ENCODE data around the gene CCT5. TPM values are rescaled to one million over a fixed set of nuclear protein-coding genes. Genes with fewer than 3 reads are reported as not detected.

The CCT5 gene
- total RNA-seq, 2 experiments from 2014 or later: 224 to 241 TPM

DNA sequence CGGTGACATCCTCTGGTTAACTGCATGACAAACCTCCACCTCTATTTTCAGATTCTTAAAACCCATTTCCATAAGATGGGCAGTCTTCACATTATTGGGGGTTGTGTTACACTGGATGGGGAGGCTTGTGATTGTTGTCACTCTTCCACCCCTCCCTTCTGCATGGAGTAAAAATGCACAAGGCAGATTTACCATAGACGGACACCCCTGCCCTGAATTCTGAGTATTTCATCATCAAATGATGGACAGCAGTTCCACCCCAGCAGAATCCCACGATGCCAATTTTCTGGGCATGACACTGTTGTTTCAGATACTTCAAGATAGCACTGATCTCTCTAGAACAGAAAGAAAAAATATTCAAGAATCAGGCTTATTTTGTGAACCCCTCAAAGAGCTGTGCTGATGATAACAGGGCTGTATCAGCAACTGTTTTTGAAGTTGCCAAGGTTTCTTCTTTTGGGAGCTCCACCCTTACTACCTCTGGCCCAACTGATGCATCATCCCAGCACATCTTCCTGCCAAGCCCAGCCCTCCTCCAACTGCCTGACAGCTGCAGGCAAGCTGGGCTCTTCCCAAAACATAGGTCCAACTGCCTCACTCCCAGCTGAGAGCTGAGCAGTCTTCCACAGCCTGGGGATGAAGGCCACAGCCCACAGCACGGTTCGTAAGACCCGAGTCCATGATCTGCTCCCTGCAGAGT, 36.2 kb downstream of the CCT5 start:
- peaks cover 13% of the 10 kb centered on the region for H3K4me1 Mint-ChIP-seq
- H3K27me3 Mint-ChIP-seq: no peaks in the 10 kb centered on the region
- POLR2A ChIA-PET: no interaction called here
- H3K27ac Mint-ChIP-seq: no peak overlapping the region
- H3K4me3 Mint-ChIP-seq: no peak overlapping the region
- no peaks in the 10 kb centered on the region for H3K9me3 Mint-ChIP-seq
- CTCF ChIA-PET: no interaction called here
- H3K36me3 Mint-ChIP-seq (ENCODE audit: low read depth): no peaks in the 10 kb centered on the region
- DNase-seq: no peak

DNA sequence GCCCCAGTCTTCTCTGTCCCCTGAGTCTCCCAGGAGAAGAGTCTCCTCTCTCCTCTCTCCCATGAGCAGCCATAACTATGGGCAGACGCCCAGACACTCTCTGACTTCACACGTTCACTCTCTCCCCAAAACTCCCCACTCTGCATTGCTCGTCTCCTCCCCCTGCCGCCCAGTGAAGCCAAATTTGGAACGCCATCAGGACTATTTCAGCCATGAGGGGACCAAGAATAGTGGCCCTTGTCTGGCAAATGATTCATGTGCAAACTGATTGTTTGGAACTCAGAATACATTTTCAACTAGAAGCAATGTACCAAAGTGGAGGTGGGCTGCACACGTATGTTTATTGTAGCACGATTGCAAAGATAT, 36.8 kb downstream of the CCT5 start:
- no peak overlapping the region for H3K27ac Mint-ChIP-seq
- H3K27me3 Mint-ChIP-seq: no peaks in the 10 kb centered on the region
- no peaks in the 10 kb centered on the region for H3K9me3 Mint-ChIP-seq
- ChIA-PET CTCF (no interaction called here), POLR2A (no interaction called here)
- no peak overlapping the region for H3K4me3 Mint-ChIP-seq
- H3K4me1 Mint-ChIP-seq: peaks cover 13% of the 10 kb centered on the region
- no peak for DNase-seq
- no peaks in the 10 kb centered on the region for H3K36me3 Mint-ChIP-seq (ENCODE audit: low read depth)

DNA sequence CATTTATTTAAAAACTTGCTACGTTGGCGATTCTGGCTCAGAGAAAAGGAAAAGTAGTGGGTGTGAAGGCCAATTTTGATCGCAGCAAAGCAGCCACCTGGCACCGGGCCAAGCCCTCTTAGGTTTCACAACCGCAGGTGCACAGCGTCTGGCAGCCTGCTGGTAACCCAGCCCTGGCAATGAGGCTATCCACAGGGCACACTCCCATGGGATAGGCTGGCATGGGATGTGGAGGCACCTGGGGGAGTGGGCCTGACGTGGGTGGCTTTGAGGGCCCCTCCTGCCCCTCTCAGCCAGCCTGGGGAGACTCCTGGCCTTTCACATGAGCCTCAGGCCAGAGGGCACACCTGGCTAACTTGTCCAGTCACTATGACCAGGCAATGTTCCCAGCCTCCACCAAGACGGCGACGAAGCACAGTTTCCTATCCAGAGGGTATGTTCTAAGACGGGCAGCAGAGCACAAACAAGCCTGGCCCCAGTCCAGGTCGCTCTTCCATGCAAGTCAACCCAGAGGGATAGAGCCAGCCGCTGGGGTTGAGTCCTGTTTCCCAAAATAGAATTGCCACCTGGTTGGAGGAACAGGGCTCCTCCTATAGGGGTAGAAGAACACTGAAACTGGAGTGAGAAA, 38.6 kb downstream of the CCT5 start:
- DNase-seq: peak; percentile 35
- H3K4me3 Mint-ChIP-seq: no peak overlapping the region
- no peak overlapping the region for H3K27ac Mint-ChIP-seq
- H3K36me3 Mint-ChIP-seq (ENCODE audit: low read depth): no peaks in the 10 kb centered on the region
- peaks cover 12% of the 10 kb centered on the region for H3K4me1 Mint-ChIP-seq
- ChIA-PET POLR2A (no interaction called here), CTCF (no interaction called here)
- peaks cover 5% of the 10 kb centered on the region for H3K27me3 Mint-ChIP-seq
- no peaks in the 10 kb centered on the region for H3K9me3 Mint-ChIP-seq

DNA sequence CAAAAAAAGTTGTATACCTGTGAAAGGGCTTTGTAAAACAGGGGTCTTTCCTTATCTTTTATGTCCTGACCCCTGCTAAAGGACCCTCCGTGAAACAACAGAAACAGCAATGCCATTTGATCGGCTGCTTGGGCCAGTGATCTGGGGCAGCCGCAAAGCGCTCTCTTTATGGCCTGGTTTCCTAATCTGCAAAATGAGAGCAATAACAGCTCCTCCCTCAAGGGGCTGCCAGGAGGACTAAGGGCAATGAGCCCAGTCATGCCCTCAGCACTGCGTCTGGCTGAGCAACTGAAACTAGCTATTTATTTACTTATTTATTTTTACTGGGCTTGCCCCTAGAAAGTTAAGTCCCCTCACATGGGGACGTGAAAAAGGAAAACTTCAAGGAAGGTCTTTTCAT, 39.3 kb downstream of the CCT5 start:
- Mint-ChIP-seq H3K27ac (no peak overlapping the region), H3K36me3 (ENCODE audit: low read depth) (no peaks in the 10 kb centered on the region), H3K4me3 (no peak overlapping the region), H3K9me3 (no peaks in the 10 kb centered on the region), H3K4me1 (peaks cover 7% of the 10 kb centered on the region), H3K27me3 (peaks cover 8% of the 10 kb centered on the region)
- no peak for DNase-seq
- CTCF ChIA-PET: no interaction called here
- POLR2A ChIA-PET: no interaction called here

DNA sequence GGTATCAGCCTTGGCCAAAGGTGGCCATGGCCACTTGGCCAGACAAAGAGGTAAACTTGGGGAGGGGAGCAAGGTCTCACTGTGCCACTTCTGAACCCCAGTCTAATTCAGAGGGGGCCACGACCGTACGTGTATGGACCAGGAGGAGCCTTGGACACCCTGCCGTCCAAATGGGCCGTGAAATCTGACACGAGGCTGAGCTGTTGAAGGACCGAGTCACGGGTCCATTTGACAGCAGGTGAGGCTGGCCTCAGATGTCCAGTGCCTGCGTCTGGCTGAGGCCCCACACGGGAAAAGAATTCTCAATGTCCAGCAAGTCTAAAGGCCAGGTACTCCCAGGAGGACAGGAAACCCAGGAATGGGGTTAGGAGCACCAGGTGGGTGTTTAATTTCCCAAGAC, 39.9 kb downstream of the CCT5 start:
- Mint-ChIP-seq H3K27me3 (peaks cover 11% of the 10 kb centered on the region), H3K9me3 (no peaks in the 10 kb centered on the region), H3K4me1 (peaks cover 5% of the 10 kb centered on the region), H3K36me3 (ENCODE audit: low read depth) (no peaks in the 10 kb centered on the region), H3K4me3 (no peak overlapping the region), H3K27ac (no peak overlapping the region)
- DNase-seq: no peak
- POLR2A ChIA-PET: no interaction called here
- CTCF ChIA-PET: no interaction called here

DNA sequence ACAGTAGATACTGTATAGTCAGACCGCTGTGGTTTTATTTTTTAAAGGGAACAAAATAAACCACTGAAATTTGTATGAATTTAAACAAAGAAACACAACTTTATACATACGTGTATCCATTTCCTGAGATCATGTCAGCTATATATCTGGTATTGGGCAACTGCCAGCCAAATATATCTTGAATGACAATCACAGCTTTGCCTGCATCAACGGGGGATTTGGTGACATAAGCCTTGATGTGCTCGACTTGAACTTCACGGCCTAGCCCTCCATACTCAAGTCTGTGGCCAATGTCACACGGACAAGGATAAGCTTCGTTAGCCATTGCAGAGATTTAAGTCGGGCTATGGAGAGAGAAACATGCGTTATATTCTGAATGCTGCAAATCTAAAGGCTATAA, 40.4 kb downstream of the CCT5 start:
- ChIA-PET CTCF (no interaction called here), POLR2A (no interaction called here)
- H3K36me3 Mint-ChIP-seq (ENCODE audit: low read depth): no peaks in the 10 kb centered on the region
- peaks cover 11% of the 10 kb centered on the region for H3K27me3 Mint-ChIP-seq
- no peak overlapping the region for H3K27ac Mint-ChIP-seq
- no peak overlapping the region for H3K4me3 Mint-ChIP-seq
- H3K4me1 Mint-ChIP-seq: peaks cover 5% of the 10 kb centered on the region
- no peaks in the 10 kb centered on the region for H3K9me3 Mint-ChIP-seq
- no peak for DNase-seq

DNA sequence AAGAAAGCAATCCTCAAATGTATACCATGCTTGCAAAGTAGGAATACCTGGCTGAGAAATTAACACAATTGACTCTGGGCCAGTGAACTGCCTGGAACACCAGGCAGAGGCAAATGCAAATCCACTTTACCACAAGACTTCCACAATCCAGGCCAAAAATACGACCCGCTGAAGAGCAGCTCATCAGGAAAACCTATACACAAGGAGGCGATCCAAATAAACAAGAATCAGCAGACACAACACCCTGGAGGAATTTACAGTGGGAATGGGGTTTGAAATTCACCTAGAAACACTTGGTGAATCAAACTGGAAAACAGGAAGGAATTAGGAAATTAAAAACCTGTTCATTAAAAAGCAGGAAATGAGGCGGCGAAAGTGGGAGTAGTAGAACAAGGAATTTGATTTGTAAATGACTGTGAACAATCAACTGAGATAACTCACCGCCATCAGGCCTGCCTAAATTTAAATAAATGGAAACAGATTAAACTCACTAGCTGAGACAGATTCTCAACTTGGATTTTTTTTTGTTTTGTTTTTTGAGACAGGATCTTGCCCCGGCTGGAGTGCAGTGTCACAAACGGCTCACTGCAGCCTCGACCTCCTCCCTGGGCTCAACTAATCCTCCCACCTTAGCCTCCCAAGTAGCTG, 41.7 kb downstream of the CCT5 start:
- POLR2A ChIA-PET: no interaction called here
- DNase-seq: no peak
- H3K4me3 Mint-ChIP-seq: no peak overlapping the region
- no peaks in the 10 kb centered on the region for H3K9me3 Mint-ChIP-seq
- peaks cover 5% of the 10 kb centered on the region for H3K4me1 Mint-ChIP-seq
- no peaks in the 10 kb centered on the region for H3K36me3 Mint-ChIP-seq (ENCODE audit: low read depth)
- H3K27ac Mint-ChIP-seq: no peak overlapping the region
- H3K27me3 Mint-ChIP-seq: peaks cover 11% of the 10 kb centered on the region
- CTCF ChIA-PET: interaction anchor here (0.6 to 0.9 kb wide), 2 partner anchors 8 to 138 kb away, joined by 3 read pairs; no protein-coding TSS in a partner anchor

DNA sequence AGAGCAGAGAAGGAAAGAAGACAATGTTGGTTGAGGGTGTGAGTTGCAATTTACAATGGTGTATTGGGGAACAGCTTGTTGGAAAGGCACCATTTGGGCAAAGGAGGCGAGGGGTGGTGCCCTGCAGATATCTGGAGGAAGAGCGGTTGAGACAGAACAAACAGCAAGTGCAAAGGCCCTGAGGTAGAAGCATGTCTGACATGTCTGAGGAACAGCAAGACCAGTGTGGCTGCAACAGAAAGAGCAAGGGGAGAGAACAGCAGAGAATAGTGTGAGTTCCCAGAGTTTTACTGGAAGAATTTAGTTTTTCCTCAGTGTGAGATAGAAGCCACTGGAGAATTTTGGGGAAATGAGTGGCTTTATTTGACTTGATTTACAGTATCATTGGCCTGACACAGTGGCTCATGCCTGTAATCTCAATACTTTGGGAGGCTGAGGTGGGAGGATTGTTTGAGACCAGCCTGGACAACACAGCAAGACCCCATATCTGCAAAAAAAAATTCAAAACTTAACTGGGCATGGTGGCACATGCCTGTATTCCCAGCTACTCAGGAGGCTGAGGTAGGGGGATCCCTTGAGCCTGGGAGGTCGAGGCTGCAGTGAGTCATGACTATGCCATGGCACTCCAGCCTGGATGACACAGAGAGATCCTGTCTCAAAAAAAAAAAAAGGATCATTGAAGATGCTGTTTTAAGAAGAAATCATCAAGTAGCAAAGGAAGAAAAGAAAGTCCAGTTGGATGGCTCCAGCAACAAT, 44.0 kb downstream of the CCT5 start:
- H3K27ac Mint-ChIP-seq: no peak overlapping the region
- peaks cover 11% of the 10 kb centered on the region for H3K27me3 Mint-ChIP-seq
- H3K9me3 Mint-ChIP-seq: no peaks in the 10 kb centered on the region
- no peak overlapping the region for H3K4me3 Mint-ChIP-seq
- POLR2A ChIA-PET: no interaction called here
- CTCF ChIA-PET: no interaction called here
- H3K4me1 Mint-ChIP-seq: no peaks in the 10 kb centered on the region
- DNase-seq: no peak
- no peaks in the 10 kb centered on the region for H3K36me3 Mint-ChIP-seq (ENCODE audit: low read depth)

DNA sequence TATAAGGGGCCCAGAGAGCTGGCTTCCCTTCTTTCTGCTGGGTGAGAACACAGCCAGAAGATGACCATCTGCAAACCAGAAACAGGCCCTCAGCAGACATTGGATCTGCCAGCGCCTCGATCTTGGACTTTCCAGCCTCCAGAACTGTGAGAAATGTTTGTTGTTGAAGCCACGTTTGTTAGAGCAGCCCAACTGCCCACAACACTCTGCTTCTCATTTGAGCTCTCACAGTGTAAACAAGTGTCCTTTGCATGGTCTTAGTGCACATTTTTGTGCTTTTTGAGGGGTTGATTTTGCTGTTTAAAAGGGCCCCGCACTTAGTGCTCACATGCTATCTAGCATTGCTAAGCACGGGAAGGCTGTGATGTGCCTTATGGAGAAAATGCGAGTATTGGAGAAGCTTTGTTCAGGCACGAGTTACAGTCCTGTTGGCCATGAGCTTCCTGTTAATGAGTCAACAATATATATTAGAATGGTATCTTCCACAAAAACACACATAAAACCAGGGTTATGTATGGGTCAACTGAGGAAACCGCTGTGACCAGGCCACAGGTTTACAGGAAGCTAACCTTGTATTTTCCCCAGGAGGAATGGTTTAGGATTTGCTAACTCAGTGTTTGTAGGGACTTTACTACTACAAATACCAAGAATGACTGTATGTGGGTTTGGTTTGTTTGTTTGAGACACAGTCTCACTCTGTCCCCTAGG, 45.7 kb downstream of the CCT5 start:
- Mint-ChIP-seq H3K27ac (no peak overlapping the region), H3K27me3 (peaks cover 11% of the 10 kb centered on the region), H3K4me1 (no peaks in the 10 kb centered on the region), H3K4me3 (no peak overlapping the region), H3K36me3 (ENCODE audit: low read depth) (no peaks in the 10 kb centered on the region), H3K9me3 (no peaks in the 10 kb centered on the region)
- CTCF ChIA-PET: interaction anchor here (0.6 to 1.2 kb wide), 3 partner anchors 9 to 95 kb away, joined by 3 to 4 read pairs (median 3); no protein-coding TSS in a partner anchor
- POLR2A ChIA-PET: no interaction called here
- DNase-seq: no peak

DNA sequence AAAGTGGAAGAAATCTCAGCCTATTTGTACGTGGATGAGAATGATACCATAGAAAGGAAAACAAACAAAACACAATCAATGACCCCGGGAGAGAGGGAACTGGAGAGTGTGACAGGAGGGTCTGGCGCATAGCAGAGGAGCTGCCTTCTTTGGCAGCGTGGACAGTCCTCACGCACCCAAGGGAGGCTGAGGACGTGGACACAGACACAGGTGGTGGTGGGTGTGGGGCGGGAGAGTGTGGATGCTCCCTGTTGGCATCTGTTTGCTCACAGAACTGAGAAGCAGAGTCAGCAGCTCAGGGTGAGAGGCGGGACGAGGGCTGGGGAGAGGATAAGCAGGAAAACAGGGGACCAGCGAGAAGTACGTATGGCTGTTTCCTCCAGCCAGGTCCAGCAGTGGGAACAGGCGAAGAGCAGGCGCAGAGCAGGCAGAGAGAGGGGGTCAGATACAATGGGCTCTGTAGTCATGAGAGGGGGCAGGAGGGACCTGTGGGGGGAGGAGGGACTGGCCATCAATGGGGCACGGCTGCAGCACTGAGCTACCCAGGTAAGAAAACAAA, 47.6 kb downstream of the CCT5 start:
- CTCF ChIA-PET: interaction anchor here (0.6 kb wide), 1 partner anchor 71 kb away, joined by 5 read pairs; no protein-coding TSS in a partner anchor
- no peaks in the 10 kb centered on the region for H3K4me1 Mint-ChIP-seq
- peaks cover 11% of the 10 kb centered on the region for H3K27me3 Mint-ChIP-seq
- no peaks in the 10 kb centered on the region for H3K9me3 Mint-ChIP-seq
- DNase-seq: no peak
- POLR2A ChIA-PET: no interaction called here
- H3K4me3 Mint-ChIP-seq: no peak overlapping the region
- H3K27ac Mint-ChIP-seq: no peak overlapping the region
- H3K36me3 Mint-ChIP-seq (ENCODE audit: low read depth): no peaks in the 10 kb centered on the region

DNA sequence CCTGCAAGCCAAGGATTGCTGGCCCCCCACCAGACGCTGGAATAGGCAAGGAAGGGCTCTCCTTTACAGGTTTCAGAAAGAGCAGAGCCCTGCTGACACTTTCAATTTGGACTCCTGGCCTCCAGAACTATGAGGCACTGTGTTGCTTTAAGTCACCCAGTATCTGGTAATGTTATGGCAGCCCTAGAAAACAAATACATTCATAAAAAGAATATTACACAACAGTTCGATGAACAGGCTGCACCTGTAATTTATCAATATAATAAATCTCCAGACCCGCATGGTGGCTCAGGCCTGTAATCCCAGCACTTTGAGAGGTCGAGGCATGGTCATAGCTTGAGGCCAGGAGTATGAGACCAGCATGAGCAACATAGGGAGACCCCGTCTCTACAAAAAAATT, 50.2 kb downstream of the CCT5 start:
- H3K4me3 Mint-ChIP-seq: no peak overlapping the region
- CTCF ChIA-PET: no interaction called here
- no peaks in the 10 kb centered on the region for H3K36me3 Mint-ChIP-seq (ENCODE audit: low read depth)
- no peak for DNase-seq
- H3K27me3 Mint-ChIP-seq: peaks cover 13% of the 10 kb centered on the region
- POLR2A ChIA-PET: no interaction called here
- no peaks in the 10 kb centered on the region for H3K9me3 Mint-ChIP-seq
- H3K27ac Mint-ChIP-seq: no peak overlapping the region
- H3K4me1 Mint-ChIP-seq: no peaks in the 10 kb centered on the region

DNA sequence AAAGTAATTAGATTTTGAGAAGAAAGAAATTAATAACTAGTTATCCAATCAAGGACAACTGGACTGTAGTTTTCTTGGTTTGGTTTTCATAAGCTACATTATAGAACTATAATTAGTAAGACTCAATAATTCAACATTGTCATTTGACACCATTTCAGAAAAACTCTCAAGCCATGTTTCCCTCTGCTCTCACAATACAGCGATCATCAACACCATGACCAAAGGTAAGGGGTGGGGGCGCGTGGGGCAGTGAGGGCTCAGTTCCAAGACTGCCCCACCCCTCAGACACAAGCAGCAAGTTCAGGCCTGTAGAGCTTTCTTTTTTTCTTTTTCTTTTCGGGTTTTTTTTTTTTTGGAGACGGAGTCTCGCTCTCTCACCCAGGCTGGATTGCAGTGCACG, 51.2 kb downstream of the CCT5 start:
- peaks cover 18% of the 10 kb centered on the region for H3K27me3 Mint-ChIP-seq
- POLR2A ChIA-PET: no interaction called here

More for the DNA sequence above, 51.2 kb downstream of the CCT5 start:
- no peak for DNase-seq
- Mint-ChIP-seq H3K36me3 (ENCODE audit: low read depth) (no peaks in the 10 kb centered on the region), H3K4me1 (no peaks in the 10 kb centered on the region), H3K9me3 (no peaks in the 10 kb centered on the region), H3K4me3 (no peak overlapping the region), H3K27ac (no peak overlapping the region)
- CTCF ChIA-PET: interaction anchor here (0.6 kb wide), 1 partner anchor 119 kb away, joined by 3 read pairs; no protein-coding TSS in a partner anchor
